ENCODE results near the gene C2CD4A. TPM values are rescaled to one million over a fixed set of nuclear protein-coding genes. Genes with fewer than 3 reads are reported as not detected.

C2CD4A gene
- polyA plus RNA-seq, 1 experiment = not detected

DNA sequence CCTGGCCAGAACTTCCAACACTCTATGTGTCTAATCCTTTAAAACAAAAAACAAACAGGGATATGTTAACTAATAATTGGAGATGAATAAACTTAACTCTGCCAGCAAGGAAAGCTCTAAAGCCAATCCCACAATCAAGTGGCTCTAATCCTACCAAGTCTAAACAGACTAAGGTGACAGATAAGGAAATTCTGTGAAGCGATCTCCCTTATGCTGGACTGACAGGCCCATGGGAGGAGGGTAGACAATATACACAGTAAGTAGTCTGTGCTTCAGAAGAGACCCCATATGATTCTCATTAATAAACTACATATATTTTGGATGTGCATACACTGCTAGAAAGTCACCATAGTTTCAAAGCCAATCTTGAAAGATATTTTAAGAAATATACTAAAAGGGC is 16.7 kb upstream of the C2CD4A start:
- Histone ChIP-seq H3K9me3 (ENCODE audit: control insufficient read depth, insufficient read depth, low read length) (no peaks in the 10 kb centered on the region), H3K27me3 (ENCODE audit: control insufficient read depth, insufficient read depth, low read length) (no peaks in the 10 kb centered on the region), H3K27ac (ENCODE audit: low read depth, low read length) (no peak overlapping the region), H3K4me3 (ENCODE audit: low read depth, low read length) (no peak overlapping the region)
- ChIA-PET POLR2A (no interaction called here), CTCF (interaction anchor here (2.2 kb wide), 1 partner anchor 11 kb away, joined by 10 read pairs; the partner anchor contains the start of gene VPS13C)
- TF ChIP-seq, protein P1, sequence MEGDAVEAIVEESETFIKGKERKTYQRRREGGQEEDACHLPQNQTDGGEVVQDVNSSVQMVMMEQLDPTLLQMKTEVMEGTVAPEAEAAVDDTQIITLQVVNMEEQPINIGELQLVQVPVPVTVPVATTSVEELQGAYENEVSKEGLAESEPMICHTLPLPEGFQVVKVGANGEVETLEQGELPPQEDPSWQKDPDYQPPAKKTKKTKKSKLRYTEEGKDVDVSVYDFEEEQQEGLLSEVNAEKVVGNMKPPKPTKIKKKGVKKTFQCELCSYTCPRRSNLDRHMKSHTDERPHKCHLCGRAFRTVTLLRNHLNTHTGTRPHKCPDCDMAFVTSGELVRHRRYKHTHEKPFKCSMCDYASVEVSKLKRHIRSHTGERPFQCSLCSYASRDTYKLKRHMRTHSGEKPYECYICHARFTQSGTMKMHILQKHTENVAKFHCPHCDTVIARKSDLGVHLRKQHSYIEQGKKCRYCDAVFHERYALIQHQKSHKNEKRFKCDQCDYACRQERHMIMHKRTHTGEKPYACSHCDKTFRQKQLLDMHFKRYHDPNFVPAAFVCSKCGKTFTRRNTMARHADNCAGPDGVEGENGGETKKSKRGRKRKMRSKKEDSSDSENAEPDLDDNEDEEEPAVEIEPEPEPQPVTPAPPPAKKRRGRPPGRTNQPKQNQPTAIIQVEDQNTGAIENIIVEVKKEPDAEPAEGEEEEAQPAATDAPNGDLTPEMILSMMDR (IDR thresholded peaks at IDR 0.05; ENCODE audit: low read depth, low read length) = no peak
- no peak for DNase-seq (ENCODE audit: low read depth, low spot score)

GRCh38 chr15:62051166-62051565 is 15.6 kb upstream of the C2CD4A start:
- no peaks in the 10 kb centered on the region for H3K9me3 ChIP-seq (ENCODE audit: control insufficient read depth, insufficient read depth, low read length)
- DNase-seq (ENCODE audit: low read depth, low spot score) = no peak
- POLR2A ChIA-PET = no interaction called here
- H3K4me3 ChIP-seq (ENCODE audit: low read depth, low read length) = no peak overlapping the region
- CTCF ChIA-PET = interaction anchor here (2.2 kb wide), 1 partner anchor 10 kb away, joined by 10 read pairs; the partner anchor contains the start of gene VPS13C
- H3K27me3 ChIP-seq (ENCODE audit: control insufficient read depth, insufficient read depth, low read length) = no peaks in the 10 kb centered on the region
- TF ChIP-seq, protein P1 (IDR thresholded peaks at IDR 0.05; ENCODE audit: low read depth, low read length) = no peak
- no peak overlapping the region for H3K27ac ChIP-seq (ENCODE audit: low read depth, low read length)

DNA sequence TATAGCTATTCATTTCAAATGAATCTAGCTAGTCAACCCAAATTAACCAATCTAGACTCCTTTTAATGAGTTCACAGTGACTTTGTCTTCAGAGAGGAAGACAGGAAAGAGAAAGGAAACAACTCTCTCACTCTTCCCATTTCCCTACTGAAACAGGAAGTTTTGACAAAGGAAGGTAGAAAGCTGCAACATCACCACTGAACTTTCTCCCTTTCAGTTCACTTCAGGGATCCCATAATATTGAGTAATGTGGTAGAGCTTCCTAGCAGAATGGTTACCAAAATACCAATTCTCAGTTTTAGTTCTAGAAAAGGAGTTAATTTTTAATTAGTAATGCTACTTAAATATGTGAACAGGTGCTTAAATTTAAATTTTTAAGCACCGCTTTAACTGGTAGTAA is 14.1 kb upstream of the C2CD4A start:
- Histone ChIP-seq H3K9me3 (ENCODE audit: control insufficient read depth, insufficient read depth, low read length) (no peaks in the 10 kb centered on the region), H3K27me3 (ENCODE audit: control insufficient read depth, insufficient read depth, low read length) (no peaks in the 10 kb centered on the region), H3K27ac (ENCODE audit: low read depth, low read length) (no peak overlapping the region), H3K4me3 (ENCODE audit: low read depth, low read length) (no peak overlapping the region)
- CTCF ChIA-PET = interaction anchor here (0.6 to 1.1 kb wide), 3 partner anchors 8 to 210 kb away, joined by 3 to 4 read pairs (median 3); partner anchors contain the start of gene VPS13C
- POLR2A ChIA-PET = interaction anchor here (1.1 kb wide), 1 partner anchor 36 kb away, joined by 10 read pairs; no protein-coding TSS in a partner anchor
- DNase-seq (ENCODE audit: low read depth, low spot score) = no peak
- TF ChIP-seq, protein P1 (IDR thresholded peaks at IDR 0.05; ENCODE audit: low read depth, low read length) = no peak

- Histone ChIP-seq H3K4me3 (ENCODE audit: low read depth, low read length) (no peak overlapping the region), H3K27ac (ENCODE audit: low read depth, low read length) (no peak overlapping the region), H3K9me3 (ENCODE audit: control insufficient read depth, insufficient read depth, low read length) (no peaks in the 10 kb centered on the region), H3K27me3 (ENCODE audit: control insufficient read depth, insufficient read depth, low read length) (no peaks in the 10 kb centered on the region)
- ChIA-PET POLR2A (no interaction called here), CTCF (no interaction called here)
- DNase-seq (ENCODE audit: low read depth, low spot score) = no peak
- TF ChIP-seq, protein P1 (IDR thresholded peaks at IDR 0.05; ENCODE audit: low read depth, low read length) = no peak
These were observed 13.2 kb upstream of the C2CD4A start for GRCh38 chr15:62053439-62054085.

DNA sequence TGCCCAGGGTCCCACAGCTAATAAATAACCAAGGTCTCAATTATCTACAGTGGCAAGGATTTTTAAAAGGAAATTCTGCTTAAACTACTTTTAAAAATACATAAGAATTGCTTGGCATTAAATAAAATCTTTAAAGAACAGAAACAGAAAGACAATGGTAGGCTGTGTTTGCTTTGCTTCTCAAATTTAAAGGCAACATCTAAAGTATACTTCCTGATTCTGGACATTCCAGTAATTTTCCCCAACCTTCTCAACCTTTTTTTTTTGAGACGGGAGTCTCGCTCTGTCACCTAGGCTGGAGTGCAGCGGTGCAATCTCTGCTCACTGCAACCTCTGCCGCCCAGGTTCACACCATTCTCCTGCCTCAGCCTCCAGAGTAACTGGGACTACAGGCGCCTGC is 11.8 kb upstream of the C2CD4A start:
- POLR2A ChIA-PET = no interaction called here
- Histone ChIP-seq H3K27ac (ENCODE audit: low read depth, low read length) (no peak overlapping the region), H3K27me3 (ENCODE audit: control insufficient read depth, insufficient read depth, low read length) (no peaks in the 10 kb centered on the region), H3K4me3 (ENCODE audit: low read depth, low read length) (no peak overlapping the region), H3K9me3 (ENCODE audit: control insufficient read depth, insufficient read depth, low read length) (no peaks in the 10 kb centered on the region; the same call in 1 of the 2 replicates)
- DNase-seq (ENCODE audit: low read depth, low spot score) = no peak
- CTCF ChIA-PET = no interaction called here
- TF ChIP-seq, protein P1 (IDR thresholded peaks at IDR 0.05; ENCODE audit: low read depth, low read length) = no peak
